Measurements from ENCODE around the gene SMC6. TPM values are rescaled to one million over a fixed set of nuclear protein-coding genes. Genes with fewer than 3 reads are reported as not detected.

SMC6 gene
- total RNA-seq, 2 donors from 2014 or later = 6.1 to 12.2 TPM

DNA sequence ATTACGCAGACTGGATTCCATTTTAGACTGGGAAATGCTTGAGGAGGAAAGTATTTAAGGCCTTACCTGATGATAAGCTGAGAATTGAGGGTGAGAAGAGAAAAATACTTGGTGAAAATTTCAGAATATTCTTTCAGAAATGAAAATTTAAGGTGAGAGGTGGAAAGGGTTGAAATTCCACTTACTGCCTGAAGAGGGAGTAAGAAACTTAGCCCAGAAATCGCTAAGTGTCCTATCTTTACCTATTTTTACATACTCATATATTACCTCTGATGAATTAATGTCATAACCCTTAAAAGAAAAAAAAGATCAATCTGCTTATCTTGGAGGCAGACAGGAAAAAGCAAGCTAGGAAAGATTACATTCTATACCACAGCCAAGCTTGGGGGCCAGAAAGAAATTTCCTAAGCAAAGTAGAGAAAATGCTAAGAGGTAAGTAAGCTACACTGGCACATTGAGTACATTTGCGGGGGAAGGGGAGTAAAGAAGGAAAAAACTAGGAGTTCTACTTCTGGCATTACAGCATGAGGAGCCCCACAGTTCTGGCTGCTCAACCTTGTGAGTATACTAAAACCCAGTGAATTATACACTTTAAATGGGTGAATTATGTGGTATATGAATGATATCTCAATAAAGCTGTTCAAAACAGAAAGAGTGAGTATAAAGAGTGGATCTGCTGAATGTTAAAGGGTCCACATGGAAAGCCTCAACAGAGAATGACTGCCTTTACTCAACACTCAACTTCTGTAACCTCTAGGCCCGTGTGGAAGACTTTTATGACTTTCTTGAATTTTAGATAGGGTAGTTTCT, 33.8 kb downstream of the SMC6 start:
- Histone ChIP-seq H3K4me1 (no peaks in the 10 kb centered on the region), H3K27ac (no peak overlapping the region), H3K27me3 (no peaks in the 10 kb centered on the region), H3K9me3 (no peaks in the 10 kb centered on the region), H3K4me3 (no peak overlapping the region), H3K36me3 (peaks cover 67% of the 10 kb centered on the region)
- DNase-seq (ENCODE audit: low spot score) = no peak
- TF ChIP-seq, protein P1, sequence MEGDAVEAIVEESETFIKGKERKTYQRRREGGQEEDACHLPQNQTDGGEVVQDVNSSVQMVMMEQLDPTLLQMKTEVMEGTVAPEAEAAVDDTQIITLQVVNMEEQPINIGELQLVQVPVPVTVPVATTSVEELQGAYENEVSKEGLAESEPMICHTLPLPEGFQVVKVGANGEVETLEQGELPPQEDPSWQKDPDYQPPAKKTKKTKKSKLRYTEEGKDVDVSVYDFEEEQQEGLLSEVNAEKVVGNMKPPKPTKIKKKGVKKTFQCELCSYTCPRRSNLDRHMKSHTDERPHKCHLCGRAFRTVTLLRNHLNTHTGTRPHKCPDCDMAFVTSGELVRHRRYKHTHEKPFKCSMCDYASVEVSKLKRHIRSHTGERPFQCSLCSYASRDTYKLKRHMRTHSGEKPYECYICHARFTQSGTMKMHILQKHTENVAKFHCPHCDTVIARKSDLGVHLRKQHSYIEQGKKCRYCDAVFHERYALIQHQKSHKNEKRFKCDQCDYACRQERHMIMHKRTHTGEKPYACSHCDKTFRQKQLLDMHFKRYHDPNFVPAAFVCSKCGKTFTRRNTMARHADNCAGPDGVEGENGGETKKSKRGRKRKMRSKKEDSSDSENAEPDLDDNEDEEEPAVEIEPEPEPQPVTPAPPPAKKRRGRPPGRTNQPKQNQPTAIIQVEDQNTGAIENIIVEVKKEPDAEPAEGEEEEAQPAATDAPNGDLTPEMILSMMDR (IDR thresholded peaks at IDR 0.05) = peak; percentile 83 to 88

DNA sequence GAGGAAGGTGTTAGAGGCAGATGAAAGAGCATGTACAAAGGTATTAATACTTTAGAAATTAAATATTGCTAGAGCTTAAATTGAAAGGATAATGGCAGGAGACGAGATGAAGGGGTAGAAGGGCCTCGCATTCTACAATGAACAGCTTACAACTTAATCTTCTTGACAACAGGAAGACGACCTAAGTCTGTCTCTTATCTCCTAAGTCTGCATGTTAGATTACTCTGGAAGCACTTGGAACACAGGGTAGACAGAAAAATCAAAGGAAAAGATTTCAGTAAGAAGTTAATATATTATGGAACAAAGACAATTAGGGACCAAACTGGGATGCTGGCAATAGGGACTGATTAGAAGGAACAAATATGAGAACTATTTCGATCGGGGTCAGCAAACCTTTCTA, 34.9 kb downstream of the SMC6 start:
- no peaks in the 10 kb centered on the region for H3K4me1 ChIP-seq
- no peak for DNase-seq (ENCODE audit: low spot score)
- TF ChIP-seq, protein P1 (IDR thresholded peaks at IDR 0.05) = no peak
- H3K27me3 ChIP-seq = no peaks in the 10 kb centered on the region
- peaks cover 67% of the 10 kb centered on the region for H3K36me3 ChIP-seq
- no peak overlapping the region for H3K4me3 ChIP-seq
- H3K9me3 ChIP-seq = no peaks in the 10 kb centered on the region
- H3K27ac ChIP-seq = no peak overlapping the region

DNA sequence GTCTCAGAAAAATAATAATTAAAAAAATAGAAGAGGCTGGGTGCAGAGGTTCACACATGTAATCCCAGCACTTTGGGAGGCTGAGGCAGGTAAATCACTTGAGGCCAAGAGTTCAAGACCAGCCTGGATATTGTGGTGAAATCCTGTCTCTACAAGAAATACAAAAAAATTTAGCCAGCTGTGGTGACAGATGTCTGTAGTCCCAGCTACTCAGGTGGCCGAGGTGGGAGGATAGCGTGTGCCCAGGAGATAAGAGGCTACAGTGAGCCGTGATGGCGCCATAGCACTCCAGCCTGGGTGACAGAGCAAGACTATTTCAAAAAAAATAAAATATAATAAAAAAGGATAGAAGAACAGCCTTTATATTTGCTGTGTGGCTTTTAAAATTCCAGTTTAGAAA, 35.9 kb downstream of the SMC6 start:
- peaks cover 71% of the 10 kb centered on the region for H3K36me3 ChIP-seq
- TF ChIP-seq, protein P1 (IDR thresholded peaks at IDR 0.05) = no peak
- DNase-seq (ENCODE audit: low spot score) = no peak
- H3K9me3 ChIP-seq = no peaks in the 10 kb centered on the region
- no peak overlapping the region for H3K27ac ChIP-seq
- H3K4me3 ChIP-seq = no peak overlapping the region
- H3K27me3 ChIP-seq = no peaks in the 10 kb centered on the region
- no peaks in the 10 kb centered on the region for H3K4me1 ChIP-seq

DNA sequence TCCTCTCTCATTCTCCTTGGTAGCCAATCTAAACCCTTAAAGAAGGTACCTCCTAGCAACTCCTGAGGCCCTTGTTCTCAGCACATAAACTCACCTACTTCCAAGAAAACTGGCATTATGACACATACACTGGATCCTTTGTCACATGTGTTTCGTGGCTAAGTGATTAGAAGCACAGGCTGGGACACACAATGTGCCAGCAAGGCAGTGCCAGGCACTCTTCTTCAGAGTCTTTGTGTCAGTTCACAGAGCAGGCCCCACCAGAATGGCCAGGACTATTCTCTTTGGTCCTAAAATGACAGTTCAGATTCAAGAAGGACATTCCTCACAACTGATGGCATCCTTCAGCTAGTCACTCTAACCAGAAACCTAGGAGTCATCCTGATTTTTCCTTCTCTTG, 40.3 kb downstream of the SMC6 start:
- TF ChIP-seq, protein P1 (IDR thresholded peaks at IDR 0.05) = no peak
- Histone ChIP-seq H3K4me1 (peaks cover 0 to 7% of the 10 kb centered on the region in 2 donors), H3K4me3 (no peak overlapping the region), H3K36me3 (peaks cover 60% of the 10 kb centered on the region), H3K9me3 (no peaks in the 10 kb centered on the region), H3K27ac (no peak overlapping the region), H3K27me3 (no peaks in the 10 kb centered on the region)
- DNase-seq (ENCODE audit: low spot score) = no peak

DNA sequence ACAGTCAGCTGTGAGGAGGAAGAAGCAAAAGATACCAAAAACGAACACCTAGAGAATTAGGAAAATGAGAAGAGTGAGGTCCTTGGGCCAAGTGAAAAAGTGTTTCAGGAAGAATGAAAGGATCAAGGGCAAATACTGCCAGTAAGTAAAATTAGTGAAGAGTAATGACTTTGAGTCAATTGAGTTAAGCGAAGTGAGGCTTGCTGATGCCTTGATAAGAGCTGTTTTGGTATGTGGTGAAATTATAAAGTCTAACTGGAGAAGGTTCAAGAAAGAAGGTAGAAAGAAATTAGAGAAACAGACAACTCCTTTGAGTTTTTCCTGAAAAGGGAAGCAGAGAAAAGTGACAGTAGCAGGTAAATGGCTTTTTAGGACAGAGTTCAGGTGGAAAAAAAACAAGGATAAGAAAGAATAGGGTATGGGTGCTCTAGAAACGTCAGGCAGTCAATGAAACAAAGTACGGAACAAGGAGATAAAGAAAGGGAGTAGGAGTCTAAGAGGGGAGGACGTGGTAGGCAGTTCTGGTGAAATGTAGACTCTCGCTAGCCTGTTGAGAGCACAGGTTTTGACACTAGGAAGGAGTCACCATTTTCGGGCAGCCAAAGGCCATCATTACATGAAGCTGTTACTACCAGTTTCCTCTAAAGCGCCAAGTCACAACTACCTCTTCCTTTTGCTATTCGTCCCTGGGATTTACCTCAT, 42.9 kb downstream of the SMC6 start:
- Histone ChIP-seq H3K4me1 (peaks cover 0 to 7% of the 10 kb centered on the region in 2 donors), H3K9me3 (no peaks in the 10 kb centered on the region), H3K27ac (no peak overlapping the region), H3K27me3 (no peaks in the 10 kb centered on the region), H3K4me3 (no peak overlapping the region), H3K36me3 (peaks cover 42% of the 10 kb centered on the region)
- DNase-seq (ENCODE audit: low spot score) = no peak
- TF ChIP-seq, protein P1 (IDR thresholded peaks at IDR 0.05) = no peak
